ENCODE results near the gene ITGA6. TPM values are rescaled to one million over a fixed set of nuclear protein-coding genes. Genes with fewer than 3 reads are reported as not detected.
A peak's percentile ranks its signal among the peaks of the same experiment; 100 is the strongest.

The ITGA6 gene
- polyA plus RNA-seq, 2 of the 4 experiments (the other 2 are of a cell fraction), result 25.7 to 27.7 TPM

- POLR2A ChIA-PET, result no interaction called here
- Histone ChIP-seq H3K4me3 (no peak overlapping the region), H3K27ac (no peak overlapping the region), H3K9me3 (no peaks in the 10 kb centered on the region), H3K4me1 (peaks cover 42% of the 10 kb centered on the region), H3K4me2 (no peak overlapping the region)
- 100% methylated on average over 1 of the region's 1 CpG for WGBS (ENCODE audit: missing lambda C conversion rate)
- CTCF ChIA-PET, result interaction anchor here (0.6 to 33.8 kb wide), 7 partner anchors 13 to 392 kb away, joined by 3 to 654 read pairs (median 4); partner anchors contain the start of gene ITGA6
- no peak for TF ChIP-seq FOXS1 (CRISPR knock-in tag; IDR thresholded peaks at IDR 0.05)
- TF ChIP-seq ZNF302 (CRISPR knock-in tag; IDR thresholded peaks at IDR 0.05), result no peak
- ATAC-seq (no peak), FAIRE-seq (no peak), DNase-seq (ENCODE audit: low read depth in 1 of 2, low spot score in 1 of 2) (no peak)
Observed at GRCh38 chr2:172445851-172446250, 18.5 kb downstream of the ITGA6 start.

- peaks cover 34% of the 10 kb centered on the region for H3K4me1 ChIP-seq
- 90% methylated on average over 6 of the region's 6 CpGs for WGBS (ENCODE audit: missing lambda C conversion rate)
- POLR2A ChIA-PET, result no interaction called here
- H3K9me3 ChIP-seq, result no peaks in the 10 kb centered on the region
- no peak overlapping the region for H3K27ac ChIP-seq
- CTCF ChIA-PET, result interaction anchor here (1.0 to 33.8 kb wide), 5 partner anchors 13 to 274 kb away, joined by 3 to 654 read pairs (median 5); partner anchors contain the start of gene ITGA6
- no peak overlapping the region for H3K4me3 ChIP-seq
- no peak overlapping the region for H3K4me2 ChIP-seq
- TF ChIP-seq CEBPB (IDR thresholded peaks at IDR 0.05) (no peak), MAFK (IDR thresholded peaks at IDR 0.05; ENCODE audit: partially characterized antibody) (peak; percentile 48)
- FAIRE-seq, result no peak
- DNase-seq (ENCODE audit: low read depth in 1 of 2, low spot score in 1 of 2), result no peak
- no peak for ATAC-seq
Observed at GRCh38 chr2:172446474-172447063, 19.2 kb downstream of the ITGA6 start.

- ChIA-PET POLR2A (no interaction called here), CTCF (interaction anchor here (0.7 to 33.8 kb wide), 4 partner anchors 10 to 276 kb away, joined by 3 to 654 read pairs (median 6); no protein-coding TSS in a partner anchor)
- H3K4me1 ChIP-seq, result peaks cover 23% of the 10 kb centered on the region
- H3K9me3 ChIP-seq, result no peaks in the 10 kb centered on the region
- FAIRE-seq, result no peak
- WGBS (ENCODE audit: missing lambda C conversion rate), result 80% methylated on average over 5 of the region's 5 CpGs
- H3K4me2 ChIP-seq, result no peak overlapping the region
- DNase-seq (ENCODE audit: low read depth in 1 of 2, low spot score in 1 of 2), result no peak
- TF ChIP-seq ZC3H11A (IDR thresholded peaks at IDR 0.05) (no peak), CEBPB (IDR thresholded peaks at IDR 0.05) (no peak), HEYL (CRISPR knock-in tag; IDR thresholded peaks at IDR 0.05) (no peak), HES2 (IDR thresholded peaks at IDR 0.05) (no peak), ZFP36 (IDR thresholded peaks at IDR 0.05; ENCODE audit: borderline replicate concordance, partially characterized antibody) (no peak), MAFK (IDR thresholded peaks at IDR 0.05; ENCODE audit: partially characterized antibody) (no peak), CHD2 (IDR thresholded peaks at IDR 0.05; ENCODE audit: low read length, partially characterized antibody) (no peak), MYC (IDR thresholded peaks at IDR 0.05; ENCODE audit: borderline replicate concordance, low read length) (no peak), TP53 (CRISPR knock-in tag; IDR thresholded peaks at IDR 0.05) (no peak), HOXA7 (CRISPR knock-in tag; IDR thresholded peaks at IDR 0.05) (no peak), POLR2AphosphoS2 (conservative IDR thresholded peaks at IDR 0.05; ENCODE audit: low read length) (no peak)
- no peak overlapping the region for H3K4me3 ChIP-seq
- no peak for ATAC-seq
- no peak overlapping the region for H3K27ac ChIP-seq
Observed at GRCh38 chr2:172447811-172448493, 20.6 kb downstream of the ITGA6 start.

GRCh38 chr2:172448544-172449267 is 21.3 kb downstream of the ITGA6 start:
- ChIA-PET POLR2A (no interaction called here), CTCF (interaction anchor here (0.6 to 33.8 kb wide), 4 partner anchors 11 to 307 kb away, joined by 3 to 654 read pairs (median 329); partner anchors contain the start of gene ITGA6)
- Histone ChIP-seq H3K4me1 (peaks cover 22% of the 10 kb centered on the region; the same call in 2 of the 3 replicates), H3K4me3 (no peak overlapping the region), H3K4me2 (no peak overlapping the region), H3K9me3 (no peaks in the 10 kb centered on the region), H3K27ac (no peak overlapping the region)
- WGBS (ENCODE audit: missing lambda C conversion rate), result 88% methylated on average over 3 of the region's 3 CpGs
- DNase-seq (ENCODE audit: low read depth in 1 of 2, low spot score in 1 of 2) (no peak), FAIRE-seq (no peak), ATAC-seq (0 out of 6 replicates have a peak, but pooled peaks of 1 of the 2 experiments have one; percentile 24)
- no peak for TF ChIP-seq FOSB (CRISPR knock-in tag; IDR thresholded peaks at IDR 0.05)
- TF ChIP-seq CBX8 (IDR thresholded peaks at IDR 0.05), result no peak
- no peak for TF ChIP-seq MAX (IDR thresholded peaks at IDR 0.05)
- no peak for TF ChIP-seq CEBPB (IDR thresholded peaks at IDR 0.05)
- no peak for TF ChIP-seq ESRRA (IDR thresholded peaks at IDR 0.05; ENCODE audit: borderline replicate concordance, low read length)
- TF ChIP-seq BCL3 (IDR thresholded peaks at IDR 0.05), result no peak
- TF ChIP-seq GATA3 (IDR thresholded peaks at IDR 0.05; ENCODE audit: borderline replicate concordance), result no peak
- no peak for TF ChIP-seq HES2 (IDR thresholded peaks at IDR 0.05)
- TF ChIP-seq CTCF (IDR thresholded peaks at IDR 0.05), result no peak
- TF ChIP-seq HOXA7 (CRISPR knock-in tag; IDR thresholded peaks at IDR 0.05), result no peak
- TF ChIP-seq ATOH8 (CRISPR knock-in tag; IDR thresholded peaks at IDR 0.05; ENCODE audit: low read depth), result no peak

Data from A549 (cell line).